A549 (cell line): Measurements from ENCODE around the gene RDH5. TPM values are rescaled to one million over a fixed set of nuclear protein-coding genes. Genes with fewer than 3 reads are reported as not detected.

Source experiments
- ATAC-seq, 2 experiments: fragments of 200-7000 bp in 1 of 2; fragments of >200 bp in 1 of 2; cut with Nextera tagmentation in 1 of 2; cut with Tn5 transposase in 1 of 2; 3 replicates each; pipeline versions ENCODE4 v1.8.0 to v1.9.1; 2018 to 2020; ENCODE audit warnings: mild to moderate bottlenecking in 1 of 2, moderate library complexity in 1 of 2
- CTCF ChIA-PET: fragments of 300-600 bp; sonication (Branson Sonifier 250); formaldehyde crosslinking; extraction: SDS; loops from one replicate; lab custom pipeline; 2021; ENCODE audit warnings: antibody characterized with exemption, inconsistent platforms; lab: Yijun Ruan, JAX
- POLR2A ChIA-PET: fragments of 350-600 bp; formaldehyde crosslinking; extraction: SDS; loops from one replicate; lab custom pipeline; 2021; ENCODE audit warnings: antibody characterized with exemption, inconsistent platforms; lab: Yijun Ruan, JAX
- DNase-seq, 2 experiments: peaks; one replicate each; pipeline versions ENCODE4 v3.0.0 to v3.0.0-alpha.2; 2011 to 2016; ENCODE audit warnings: low read depth in 1 of 2, low spot score in 1 of 2
- FAIRE-seq: peaks from 2 replicates; lab custom pipeline; 2011; peaks lifted over from hg19 to GRCh38; lab: Jason Lieb, UNC
- H3K27ac ChIP-seq, 2 experiments: fragments of >200 bp; sonication (Bioruptor Twin); formaldehyde crosslinking; 3 replicates each; pipeline ENCODE4 v1.5.1; 2016 to 2017
- H3K4me1 ChIP-seq: fragments of >200 bp; sonication (Bioruptor Twin); formaldehyde crosslinking; 3 replicates; pipeline ENCODE4 v1.6.1; 2016
- H3K4me2 ChIP-seq: fragments of >200 bp; sonication (Bioruptor Twin); formaldehyde crosslinking; 3 replicates; pipeline ENCODE4 v1.6.1; 2016
- H3K4me3 ChIP-seq: fragments of >200 bp; sonication (Bioruptor Twin); formaldehyde crosslinking; 3 replicates; pipeline ENCODE4 v1.5.1; 2016
- H3K9me3 ChIP-seq: fragments of >200 bp; sonication (Bioruptor Twin); formaldehyde crosslinking; 3 replicates; pipeline ENCODE4 v1.6.1; 2016
- BHLHE40 ChIP-seq: IDR thresholded peaks from 2 replicates; pipeline ENCODE4 v1.6.1; 2012; ENCODE audit warnings: low read depth, low read length, inconsistent platforms
- CHD2 ChIP-seq: fragments of 150-350 bp; IDR thresholded peaks from 2 replicates; pipeline ENCODE4 v1.6.1; 2014; ENCODE audit warnings: low read length; ENCODE audit not compliant: partially characterized antibody
- CHD4 ChIP-seq: fragments of 200-600 bp; sonication (generic); IDR thresholded peaks from 2 replicates; pipeline ENCODE4 v1.6.1; 2016; ENCODE audit warnings: antibody characterized with exemption, mild to moderate bottlenecking, borderline replicate concordance
- EHF ChIP-seq: fragments of 250-450 bp; sonication (Bioruptor Pico); IDR thresholded peaks from 2 replicates; pipeline ENCODE4 v1.5.0; 2020; ENCODE audit warnings: mild to moderate bottlenecking
- EHMT2 ChIP-seq: fragments of 200-600 bp; sonication (generic); IDR thresholded peaks from 2 replicates; pipeline ENCODE4 v1.6.1; 2016; ENCODE audit warnings: antibody characterized with exemption, low read depth, mild to moderate bottlenecking, moderate library complexity
- ESRRA ChIP-seq: fragments of 150-350 bp; IDR thresholded peaks from 2 replicates; pipeline ENCODE4 v1.6.1; 2014; ENCODE audit warnings: mild to moderate bottlenecking, low read length, borderline replicate concordance
- HOXB13 ChIP-seq: fragments of 250-450 bp; sonication (Bioruptor Pico); IDR thresholded peaks from 2 replicates; pipeline ENCODE4 v1.5.0; 2020; ENCODE audit warnings: low read depth, mild to moderate bottlenecking, moderate library complexity
- HOXB5 ChIP-seq: fragments of 250-450 bp; sonication (Bioruptor Pico); IDR thresholded peaks from 2 replicates; pipeline ENCODE4 v1.5.0; 2020; ENCODE audit warnings: mild to moderate bottlenecking, moderate library complexity
- JUNB ChIP-seq: fragments of >200 bp; sonication (Bioruptor Twin); formaldehyde crosslinking; IDR thresholded peaks from 2 replicates; pipeline ENCODE4 v1.6.1; 2016
- KDM1A ChIP-seq: fragments of 200-600 bp; sonication (generic); IDR thresholded peaks from 2 replicates; pipeline ENCODE4 v1.6.1; 2016; ENCODE audit warnings: low read depth, mild to moderate bottlenecking
- MAFK ChIP-seq: fragments of 450-650 bp; IDR thresholded peaks from 2 replicates; pipeline ENCODE4 v1.6.1; 2014; ENCODE audit not compliant: partially characterized antibody
- MYC ChIP-seq: IDR thresholded peaks from 2 replicates; pipeline ENCODE4 v1.6.1; 2012; ENCODE audit warnings: mild to moderate bottlenecking, inconsistent platforms, low read length, improper control_type of control experiment, borderline replicate concordance
- PHF8 ChIP-seq: fragments of 200-600 bp; sonication (generic); IDR thresholded peaks from 2 replicates; pipeline ENCODE4 v1.6.1; 2016; ENCODE audit warnings: low read depth, mild to moderate bottlenecking, antibody characterized with exemption, moderate library complexity, borderline replicate concordance
- POLR2A ChIP-seq: IDR thresholded peaks from 2 replicates; pipeline ENCODE4 v1.6.1; 2012; ENCODE audit warnings: mild to moderate bottlenecking, low read length
- POLR2AphosphoS2 ChIP-seq: conservative IDR thresholded peaks from 2 replicates; pipeline ENCODE4 v1.6.1; 2012; ENCODE audit warnings: low read length, improper control_type of control experiment, inconsistent platforms
- RAD21 ChIP-seq, 2 experiments: fragments of >200 bp in 1 of 2; sonication (Bioruptor Twin) in 1 of 2; formaldehyde crosslinking in 1 of 2; IDR thresholded peaks in 1 of 2; conservative IDR thresholded peaks in 1 of 2; 2 replicates in 1 of 2; 3 replicates in 1 of 2; pipeline ENCODE4 v1.6.1; 2012 to 2018; ENCODE audit warnings: inconsistent platforms in 1 of 2
- RCOR1 ChIP-seq: fragments of 150-350 bp; IDR thresholded peaks from 2 replicates; pipeline ENCODE4 v1.6.1; 2014; ENCODE audit warnings: antibody characterized with exemption, low read length, low read depth
- RNF2 ChIP-seq: fragments of 200-600 bp; sonication (generic); IDR thresholded peaks from 2 replicates; pipeline ENCODE4 v1.6.1; 2016; ENCODE audit warnings: low read depth, mild to moderate bottlenecking, antibody characterized with exemption, moderate library complexity, borderline replicate concordance
- SMC3 ChIP-seq: fragments of >200 bp; sonication (Bioruptor Twin); formaldehyde crosslinking; IDR thresholded peaks from 3 replicates; pipeline ENCODE4 v1.6.1; 2018; ENCODE audit warnings: inconsistent platforms
- ZFP36 ChIP-seq: fragments of 450-650 bp; IDR thresholded peaks from 2 replicates; pipeline ENCODE4 v1.6.1; 2014; ENCODE audit warnings: borderline replicate concordance; ENCODE audit not compliant: partially characterized antibody
- ZNF302 ChIP-seq: fragments of 250-450 bp; sonication (Bioruptor Pico); IDR thresholded peaks from 2 replicates; pipeline ENCODE4 v1.9.0; 2021; ENCODE audit warnings: inconsistent platforms, mild to moderate bottlenecking, moderate library complexity
- WGBS: methylation state at CpG from one replicate; pipeline ENCODE4 v1.1.6; 2017; ENCODE audit errors: missing lambda C conversion rate; 5-methylcytosine and 5-hydroxymethylcytosine counted together
- polyA plus RNA-seq, 4 experiments: library from polyadenylated mRNA; depleted of rRNA in 3 of 4; stranded (reverse); fragments of >200 nt; fragmentation: RNase III in 1 of 4; extraction: RNeasy Plus Mini Kit Qiagen cat#74134 plus additional on column Dnase treatment in 1 of 4; gene quantifications; 2 replicates in 3 of 4; 3 replicates in 1 of 4; pipeline ENCODE4 v1.2.3, GENCODE V29; 2011 to 2017
- TF ChIP-seq, protein P1 (sequence below): fragments of >200 bp; sonication (Bioruptor Twin); formaldehyde crosslinking; IDR thresholded peaks from 3 replicates; pipeline ENCODE4 v1.5.1; 2016
- TF ChIP-seq, protein P2 (sequence below): IDR thresholded peaks from 2 replicates; pipeline ENCODE4 v1.6.1; 2012
- TF ChIP-seq, protein P3 (sequence below): IDR thresholded peaks from 2 replicates; pipeline ENCODE4 v1.6.1; 2012; ENCODE audit warnings: low read depth, borderline replicate concordance
- TF ChIP-seq, protein P4 (sequence below): IDR thresholded peaks from 2 replicates; pipeline ENCODE4 v1.6.1; 2012
- TF ChIP-seq, protein P5 (sequence below): fragments of 200-600 bp; sonication (generic); IDR thresholded peaks from 2 replicates; pipeline ENCODE4 v1.6.1; 2016; ENCODE audit warnings: antibody characterized with exemption, mild to moderate bottlenecking, moderate library complexity
- TF ChIP-seq, protein P6 (sequence below): fragments of 450-650 bp; IDR thresholded peaks from 2 replicates; pipeline ENCODE4 v1.6.1; 2014; ENCODE audit warnings: antibody characterized with exemption

RDH5 gene
- polyA plus RNA-seq, 2 of the 4 experiments (the other 2 are of a cell fraction) = 4.1 to 9.1 TPM

DNA sequence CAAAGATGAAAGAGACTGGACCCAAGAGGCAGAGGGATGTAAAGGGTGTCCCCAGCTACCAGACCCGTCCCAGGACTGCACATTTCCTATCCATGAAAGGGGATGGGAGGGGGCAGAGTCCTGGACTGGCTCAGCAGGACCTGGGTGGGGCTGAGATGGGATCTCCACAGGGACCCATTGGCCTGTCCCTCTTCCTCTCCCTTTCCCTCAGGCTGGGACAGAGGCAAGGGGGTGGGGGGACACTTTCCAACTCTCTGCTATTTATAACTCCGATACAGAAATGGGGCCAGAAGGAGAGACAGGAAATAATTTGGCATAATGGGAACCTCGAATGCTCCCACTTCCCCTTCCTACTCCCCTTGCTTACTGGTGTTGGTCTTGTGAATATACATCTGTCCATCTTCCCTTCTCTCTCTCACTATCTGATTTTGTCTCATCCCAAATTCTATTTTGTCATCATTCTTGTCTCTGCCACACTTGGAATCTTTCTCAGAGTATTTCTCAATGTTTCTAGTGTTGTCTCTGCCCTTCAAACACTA, 11.4 kb upstream of the RDH5 start:
- POLR2A ChIA-PET = no interaction called here
- peak overlapping the region; percentile 99 for H3K4me2 ChIP-seq
- DNase-seq (no peak), ATAC-seq (0 out of 6 replicates have a peak, but pooled peaks of 1 of the 2 experiments have one; percentile 3), FAIRE-seq (no peak)
- 25% methylated on average over 3 of the region's 3 CpGs for WGBS
- peak overlapping the region; percentile 86; the same call in 2 of the 3 replicates for H3K4me3 ChIP-seq
- CTCF ChIA-PET = no interaction called here
- H3K27ac ChIP-seq = no peak overlapping the region
- H3K9me3 ChIP-seq = no peaks in the 10 kb centered on the region
- TF ChIP-seq HOXB13 (CRISPR knock-in tag) (no peak), KDM1A (no peak), POLR2AphosphoS2 (no peak), RNF2 (no peak), POLR2A (no peak), RAD21 (conservative IDR thresholded peaks at IDR 0.05 in 1 of 2, IDR thresholded peaks at IDR 0.05 in 1 of 2) (no peak), HOXB5 (CRISPR knock-in tag) (no peak), CHD4 (no peak), EHF (no peak), RCOR1 (no peak), ESRRA (no peak), MYC (no peak), ZNF302 (CRISPR knock-in tag) (no peak), ZFP36 (no peak), BHLHE40 (no peak)
- TF ChIP-seq, protein P1, sequence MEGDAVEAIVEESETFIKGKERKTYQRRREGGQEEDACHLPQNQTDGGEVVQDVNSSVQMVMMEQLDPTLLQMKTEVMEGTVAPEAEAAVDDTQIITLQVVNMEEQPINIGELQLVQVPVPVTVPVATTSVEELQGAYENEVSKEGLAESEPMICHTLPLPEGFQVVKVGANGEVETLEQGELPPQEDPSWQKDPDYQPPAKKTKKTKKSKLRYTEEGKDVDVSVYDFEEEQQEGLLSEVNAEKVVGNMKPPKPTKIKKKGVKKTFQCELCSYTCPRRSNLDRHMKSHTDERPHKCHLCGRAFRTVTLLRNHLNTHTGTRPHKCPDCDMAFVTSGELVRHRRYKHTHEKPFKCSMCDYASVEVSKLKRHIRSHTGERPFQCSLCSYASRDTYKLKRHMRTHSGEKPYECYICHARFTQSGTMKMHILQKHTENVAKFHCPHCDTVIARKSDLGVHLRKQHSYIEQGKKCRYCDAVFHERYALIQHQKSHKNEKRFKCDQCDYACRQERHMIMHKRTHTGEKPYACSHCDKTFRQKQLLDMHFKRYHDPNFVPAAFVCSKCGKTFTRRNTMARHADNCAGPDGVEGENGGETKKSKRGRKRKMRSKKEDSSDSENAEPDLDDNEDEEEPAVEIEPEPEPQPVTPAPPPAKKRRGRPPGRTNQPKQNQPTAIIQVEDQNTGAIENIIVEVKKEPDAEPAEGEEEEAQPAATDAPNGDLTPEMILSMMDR = no peak
- TF ChIP-seq, protein P2, sequence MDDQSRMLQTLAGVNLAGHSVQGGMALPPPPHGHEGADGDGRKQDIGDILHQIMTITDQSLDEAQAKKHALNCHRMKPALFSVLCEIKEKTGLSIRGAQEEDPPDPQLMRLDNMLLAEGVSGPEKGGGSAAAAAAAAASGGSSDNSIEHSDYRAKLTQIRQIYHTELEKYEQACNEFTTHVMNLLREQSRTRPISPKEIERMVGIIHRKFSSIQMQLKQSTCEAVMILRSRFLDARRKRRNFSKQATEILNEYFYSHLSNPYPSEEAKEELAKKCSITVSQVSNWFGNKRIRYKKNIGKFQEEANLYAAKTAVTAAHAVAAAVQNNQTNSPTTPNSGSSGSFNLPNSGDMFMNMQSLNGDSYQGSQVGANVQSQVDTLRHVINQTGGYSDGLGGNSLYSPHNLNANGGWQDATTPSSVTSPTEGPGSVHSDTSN = no peak
- TF ChIP-seq, protein P3, sequence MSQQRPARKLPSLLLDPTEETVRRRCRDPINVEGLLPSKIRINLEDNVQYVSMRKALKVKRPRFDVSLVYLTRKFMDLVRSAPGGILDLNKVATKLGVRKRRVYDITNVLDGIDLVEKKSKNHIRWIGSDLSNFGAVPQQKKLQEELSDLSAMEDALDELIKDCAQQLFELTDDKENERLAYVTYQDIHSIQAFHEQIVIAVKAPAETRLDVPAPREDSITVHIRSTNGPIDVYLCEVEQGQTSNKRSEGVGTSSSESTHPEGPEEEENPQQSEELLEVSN = no peak
- TF ChIP-seq, protein P4, sequence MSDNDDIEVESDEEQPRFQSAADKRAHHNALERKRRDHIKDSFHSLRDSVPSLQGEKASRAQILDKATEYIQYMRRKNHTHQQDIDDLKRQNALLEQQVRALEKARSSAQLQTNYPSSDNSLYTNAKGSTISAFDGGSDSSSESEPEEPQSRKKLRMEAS = no peak
- H3K4me1 ChIP-seq = peaks cover 20% of the 10 kb centered on the region; the same call in 2 of the 3 replicates

DNA sequence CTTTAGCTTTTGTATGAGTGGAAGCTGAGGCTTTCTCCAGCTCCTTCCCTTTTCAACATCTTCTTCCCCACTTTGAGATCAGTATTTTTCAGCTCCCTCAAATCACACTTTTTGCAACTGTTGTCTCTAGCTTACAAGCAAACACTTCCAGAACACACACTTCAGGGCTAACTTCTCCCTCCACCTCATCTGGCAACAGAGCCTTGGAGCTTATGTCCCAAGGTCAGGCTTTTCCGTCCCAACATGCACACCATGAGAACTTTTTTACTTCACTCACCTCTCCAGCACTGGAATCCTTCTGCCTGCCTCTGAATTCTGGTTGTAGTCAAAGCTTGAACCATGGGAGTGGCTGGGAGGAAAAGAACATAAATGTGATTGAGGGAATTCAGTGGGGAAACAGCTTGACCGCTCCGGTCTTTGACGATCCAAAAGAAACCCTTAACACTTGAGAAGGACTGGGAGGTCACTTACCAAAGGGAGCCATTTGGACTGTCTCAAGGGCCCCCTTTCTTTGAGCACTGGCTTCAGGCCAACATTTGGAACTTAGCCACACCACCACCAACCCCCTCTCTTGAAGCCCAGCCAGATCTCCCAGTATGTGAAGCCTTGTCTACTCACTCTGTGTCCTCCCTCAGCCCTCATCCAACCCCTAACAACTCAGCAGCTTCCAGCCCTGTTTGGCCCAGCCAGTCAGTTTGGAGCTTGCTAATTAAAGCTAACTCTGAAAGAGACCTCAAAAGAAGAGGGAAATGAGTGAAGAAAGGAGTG, 8.2 kb upstream of the RDH5 start:
- POLR2A ChIA-PET = no interaction called here
- Histone ChIP-seq H3K4me1 (peaks cover 20% of the 10 kb centered on the region), H3K4me3 (no peak overlapping the region), H3K9me3 (no peaks in the 10 kb centered on the region), H3K27ac (no peak overlapping the region), H3K4me2 (no peak overlapping the region)
- ATAC-seq = no peak
- no peak for DNase-seq
- CTCF ChIA-PET = interaction anchor here (0.6 to 1.8 kb wide), 9 partner anchors 10 to 56 kb away, joined by 3 to 9 read pairs (median 4); a partner anchor contains a TSS
- 67% methylated on average over 4 of the region's 4 CpGs for WGBS
- FAIRE-seq = no peak
- TF ChIP-seq CHD2 = no peak
- no peak for TF ChIP-seq CHD4
- TF ChIP-seq POLR2A = no peak
- no peak for TF ChIP-seq EHMT2
- no peak for TF ChIP-seq MAFK
- TF ChIP-seq PHF8 = no peak
- no peak for TF ChIP-seq JUNB
- no peak for TF ChIP-seq SMC3
- TF ChIP-seq, protein P5, sequence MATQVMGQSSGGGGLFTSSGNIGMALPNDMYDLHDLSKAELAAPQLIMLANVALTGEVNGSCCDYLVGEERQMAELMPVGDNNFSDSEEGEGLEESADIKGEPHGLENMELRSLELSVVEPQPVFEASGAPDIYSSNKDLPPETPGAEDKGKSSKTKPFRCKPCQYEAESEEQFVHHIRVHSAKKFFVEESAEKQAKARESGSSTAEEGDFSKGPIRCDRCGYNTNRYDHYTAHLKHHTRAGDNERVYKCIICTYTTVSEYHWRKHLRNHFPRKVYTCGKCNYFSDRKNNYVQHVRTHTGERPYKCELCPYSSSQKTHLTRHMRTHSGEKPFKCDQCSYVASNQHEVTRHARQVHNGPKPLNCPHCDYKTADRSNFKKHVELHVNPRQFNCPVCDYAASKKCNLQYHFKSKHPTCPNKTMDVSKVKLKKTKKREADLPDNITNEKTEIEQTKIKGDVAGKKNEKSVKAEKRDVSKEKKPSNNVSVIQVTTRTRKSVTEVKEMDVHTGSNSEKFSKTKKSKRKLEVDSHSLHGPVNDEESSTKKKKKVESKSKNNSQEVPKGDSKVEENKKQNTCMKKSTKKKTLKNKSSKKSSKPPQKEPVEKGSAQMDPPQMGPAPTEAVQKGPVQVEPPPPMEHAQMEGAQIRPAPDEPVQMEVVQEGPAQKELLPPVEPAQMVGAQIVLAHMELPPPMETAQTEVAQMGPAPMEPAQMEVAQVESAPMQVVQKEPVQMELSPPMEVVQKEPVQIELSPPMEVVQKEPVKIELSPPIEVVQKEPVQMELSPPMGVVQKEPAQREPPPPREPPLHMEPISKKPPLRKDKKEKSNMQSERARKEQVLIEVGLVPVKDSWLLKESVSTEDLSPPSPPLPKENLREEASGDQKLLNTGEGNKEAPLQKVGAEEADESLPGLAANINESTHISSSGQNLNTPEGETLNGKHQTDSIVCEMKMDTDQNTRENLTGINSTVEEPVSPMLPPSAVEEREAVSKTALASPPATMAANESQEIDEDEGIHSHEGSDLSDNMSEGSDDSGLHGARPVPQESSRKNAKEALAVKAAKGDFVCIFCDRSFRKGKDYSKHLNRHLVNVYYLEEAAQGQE = no peak
- TF ChIP-seq, protein P2 = no peak
- TF ChIP-seq, protein P6, sequence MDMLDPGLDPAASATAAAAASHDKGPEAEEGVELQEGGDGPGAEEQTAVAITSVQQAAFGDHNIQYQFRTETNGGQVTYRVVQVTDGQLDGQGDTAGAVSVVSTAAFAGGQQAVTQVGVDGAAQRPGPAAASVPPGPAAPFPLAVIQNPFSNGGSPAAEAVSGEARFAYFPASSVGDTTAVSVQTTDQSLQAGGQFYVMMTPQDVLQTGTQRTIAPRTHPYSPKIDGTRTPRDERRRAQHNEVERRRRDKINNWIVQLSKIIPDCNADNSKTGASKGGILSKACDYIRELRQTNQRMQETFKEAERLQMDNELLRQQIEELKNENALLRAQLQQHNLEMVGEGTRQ = no peak
